ENCODE data around the gene KBTBD3.
A peak's percentile ranks its signal among the peaks of the same experiment; 100 is the strongest.

- TF ChIP-seq CTCF (IDR thresholded peaks at IDR 0.05 in 4 of 5, conservative IDR thresholded peaks at IDR 0.05 in 1 of 5) (peak in 2 of 5 experiments; percentile 16 to 33), POLR2A (IDR thresholded peaks at IDR 0.05) (peak; percentile 87 to 91)
Measured at GRCh38 chr11:106076919-106077608, at the start of gene KBTBD3.

Measured in gastrocnemius medialis (tissue), 4 donors.